ENCODE results near the gene LOC128125822.

- TF ChIP-seq CTCF (conservative IDR thresholded peaks at IDR 0.05; ENCODE audit: low read depth in 2 of 2) (no peak), JUNB (IDR thresholded peaks at IDR 0.05; ENCODE audit: unreplicated experiment) (no peak), EZH2phosphoT487 (IDR thresholded peaks at IDR 0.05; ENCODE audit: unreplicated experiment) (no peak), NANOG (IDR thresholded peaks at IDR 0.05; ENCODE audit: borderline replicate concordance) (no peak), POLR2AphosphoS5 (IDR thresholded peaks at IDR 0.05; ENCODE audit: low read depth) (no peak), EZH2 (IDR thresholded peaks at IDR 0.05; ENCODE audit: low read depth, unreplicated experiment) (no peak)
Measured at GRCh38 chr6:63526931-63527330, 45.3 kb upstream of the LOC128125822 start.

All from GM23338 (cell line).